ENCODE data around the gene HSPH1.

- TF ChIP-seq CTCF (IDR thresholded peaks at IDR 0.05; ENCODE audit: low read length) (no peak), EZH2phosphoT487 (IDR thresholded peaks at IDR 0.05; ENCODE audit: low read length) (no peak), EZH2 (optimal IDR thresholded peaks at IDR 0.05; ENCODE audit: low read depth, low read length) (no peak)
Observed at GRCh38 chr13:31145417-31145816, 16.3 kb downstream of the HSPH1 start.
